Glutamatergic neuron (in vitro differentiated cells): ENCODE data around the gene GABRB3. TPM values are rescaled to one million over a fixed set of nuclear protein-coding genes. Genes with fewer than 3 reads are reported as not detected.

Experiments
- DNase-seq: peaks from one replicate; pipeline ENCODE4 v3.0.0; 2022
- H3K27ac Mint-ChIP-seq: one replicate; pipeline ENCODE4 v1.8.0; 2020; ENCODE audit warnings: mild to moderate bottlenecking, mixed read lengths, inconsistent platforms; ENCODE audit not compliant: unreplicated experiment
- H3K27me3 Mint-ChIP-seq: one replicate; pipeline ENCODE4 v1.8.0; 2020; ENCODE audit warnings: mild to moderate bottlenecking, moderate library complexity, mixed read lengths, inconsistent platforms; ENCODE audit not compliant: unreplicated experiment
- H3K36me3 Mint-ChIP-seq: one replicate; pipeline ENCODE4 v1.8.0; 2020; ENCODE audit warnings: mild to moderate bottlenecking, mixed read lengths, inconsistent platforms; ENCODE audit not compliant: unreplicated experiment
- H3K4me1 Mint-ChIP-seq: one replicate; pipeline ENCODE4 v1.8.0; 2020; ENCODE audit warnings: mild to moderate bottlenecking, low read depth, mixed read lengths, inconsistent platforms; ENCODE audit not compliant: unreplicated experiment
- H3K4me3 Mint-ChIP-seq: one replicate; pipeline ENCODE4 v1.8.0; 2020; ENCODE audit warnings: mild to moderate bottlenecking, mixed read lengths, inconsistent platforms; ENCODE audit not compliant: unreplicated experiment
- H3K9me3 Mint-ChIP-seq: one replicate; pipeline ENCODE4 v1.8.0; 2020; ENCODE audit warnings: mild to moderate bottlenecking, moderate library complexity, mixed read lengths, inconsistent platforms; ENCODE audit not compliant: unreplicated experiment
- total RNA-seq: library from RNA; stranded (reverse); fragmentation: NEBNext Ultra II Directional; extraction: Animal tissue kit (Norgen Biotek cat#: 25700); gene quantifications from one replicate; pipeline ENCODE4 v1.2.1, GENCODE V29; 2021; ENCODE audit not compliant: unreplicated experiment
- TF ChIP-seq, protein P1 (sequence below): fragments of 200-600 bp; sonication (generic); IDR thresholded peaks from one replicate; pipeline ENCODE4 v1.5.0; 2021; ENCODE audit not compliant: partially characterized antibody, unreplicated experiment

GABRB3 gene
- total RNA-seq, 1 donor from 2014 or later, result 287 TPM

- DNase-seq, result no peak
- TF ChIP-seq, protein P1, sequence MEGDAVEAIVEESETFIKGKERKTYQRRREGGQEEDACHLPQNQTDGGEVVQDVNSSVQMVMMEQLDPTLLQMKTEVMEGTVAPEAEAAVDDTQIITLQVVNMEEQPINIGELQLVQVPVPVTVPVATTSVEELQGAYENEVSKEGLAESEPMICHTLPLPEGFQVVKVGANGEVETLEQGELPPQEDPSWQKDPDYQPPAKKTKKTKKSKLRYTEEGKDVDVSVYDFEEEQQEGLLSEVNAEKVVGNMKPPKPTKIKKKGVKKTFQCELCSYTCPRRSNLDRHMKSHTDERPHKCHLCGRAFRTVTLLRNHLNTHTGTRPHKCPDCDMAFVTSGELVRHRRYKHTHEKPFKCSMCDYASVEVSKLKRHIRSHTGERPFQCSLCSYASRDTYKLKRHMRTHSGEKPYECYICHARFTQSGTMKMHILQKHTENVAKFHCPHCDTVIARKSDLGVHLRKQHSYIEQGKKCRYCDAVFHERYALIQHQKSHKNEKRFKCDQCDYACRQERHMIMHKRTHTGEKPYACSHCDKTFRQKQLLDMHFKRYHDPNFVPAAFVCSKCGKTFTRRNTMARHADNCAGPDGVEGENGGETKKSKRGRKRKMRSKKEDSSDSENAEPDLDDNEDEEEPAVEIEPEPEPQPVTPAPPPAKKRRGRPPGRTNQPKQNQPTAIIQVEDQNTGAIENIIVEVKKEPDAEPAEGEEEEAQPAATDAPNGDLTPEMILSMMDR, result no peak
- Mint-ChIP-seq H3K36me3 (no peaks in the 10 kb centered on the region), H3K4me3 (no peak overlapping the region), H3K4me1 (peaks cover 45% of the 10 kb centered on the region), H3K27ac (no peak overlapping the region), H3K27me3 (peaks cover 2% of the 10 kb centered on the region), H3K9me3 (peaks cover 3% of the 10 kb centered on the region)
Measured at GRCh38 chr15:26665957-26666791, 106.7 kb downstream of the GABRB3 start.

DNA sequence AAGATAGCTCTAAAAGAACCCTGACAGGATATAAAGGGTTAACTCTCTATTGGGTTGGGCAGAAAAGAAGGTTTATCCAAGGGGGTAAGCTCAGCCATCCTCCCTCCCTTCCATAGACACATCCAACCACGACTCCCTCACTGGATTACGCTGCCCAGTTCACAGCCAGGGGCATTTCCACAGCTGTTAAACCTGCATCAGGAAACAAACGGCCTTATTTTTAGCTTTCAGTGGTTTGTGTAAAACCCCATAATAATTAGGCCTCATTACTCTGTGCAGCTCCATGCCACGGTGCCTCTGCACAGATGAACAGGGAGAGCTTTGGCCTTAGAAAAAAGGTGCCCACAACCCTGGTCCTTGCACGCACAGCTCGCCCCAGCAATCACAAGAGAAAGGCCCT lies 110.6 kb downstream of the GABRB3 start:
- Mint-ChIP-seq H3K36me3 (no peaks in the 10 kb centered on the region), H3K27me3 (peaks cover 2% of the 10 kb centered on the region), H3K27ac (peak overlapping the region; percentile 67), H3K4me3 (peak overlapping the region; percentile 32), H3K4me1 (peaks cover 36% of the 10 kb centered on the region), H3K9me3 (no peaks in the 10 kb centered on the region)
- DNase-seq, result no peak
- TF ChIP-seq, protein P1, result no peak

- H3K9me3 Mint-ChIP-seq, result no peaks in the 10 kb centered on the region
- DNase-seq, result no peak
- H3K27me3 Mint-ChIP-seq, result peaks cover 2% of the 10 kb centered on the region
- H3K27ac Mint-ChIP-seq, result no peak overlapping the region
- H3K4me1 Mint-ChIP-seq, result peaks cover 42% of the 10 kb centered on the region
- no peaks in the 10 kb centered on the region for H3K36me3 Mint-ChIP-seq
- TF ChIP-seq, protein P1, result no peak
- no peak overlapping the region for H3K4me3 Mint-ChIP-seq
Measured at GRCh38 chr15:26661748-26662147, 111.1 kb downstream of the GABRB3 start.

- H3K27me3 Mint-ChIP-seq, result peaks cover 2% of the 10 kb centered on the region
- no peak overlapping the region for H3K27ac Mint-ChIP-seq
- TF ChIP-seq, protein P1, result no peak
- no peak overlapping the region for H3K4me3 Mint-ChIP-seq
- no peaks in the 10 kb centered on the region for H3K9me3 Mint-ChIP-seq
- H3K36me3 Mint-ChIP-seq, result no peaks in the 10 kb centered on the region
- DNase-seq, result no peak
- peaks cover 44% of the 10 kb centered on the region for H3K4me1 Mint-ChIP-seq
Measured at GRCh38 chr15:26661107-26661506, 111.8 kb downstream of the GABRB3 start.

DNA sequence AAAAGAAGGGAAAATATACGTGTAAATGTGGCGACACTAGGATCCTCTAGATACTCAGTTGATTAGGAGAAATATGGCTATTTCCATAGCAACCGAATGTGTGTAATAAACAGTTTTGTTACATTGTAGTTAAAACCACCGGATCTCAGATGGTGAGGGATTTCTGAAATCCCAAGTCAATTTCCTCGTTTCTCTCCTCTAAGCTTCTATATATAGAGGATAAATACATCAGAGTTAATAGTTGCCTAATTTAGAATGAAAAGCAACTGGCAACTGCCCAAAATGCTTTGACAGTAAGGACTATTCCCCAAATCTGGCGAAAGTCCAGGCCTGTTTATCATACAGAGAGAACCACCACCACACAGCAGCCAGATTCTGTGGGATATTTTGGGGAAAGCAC lies 112.6 kb downstream of the GABRB3 start:
- TF ChIP-seq, protein P1, result no peak
- DNase-seq, result no peak
- no peaks in the 10 kb centered on the region for H3K9me3 Mint-ChIP-seq
- no peak overlapping the region for H3K27ac Mint-ChIP-seq
- H3K36me3 Mint-ChIP-seq, result no peaks in the 10 kb centered on the region
- no peak overlapping the region for H3K4me3 Mint-ChIP-seq
- H3K27me3 Mint-ChIP-seq, result peaks cover 2% of the 10 kb centered on the region
- peaks cover 40% of the 10 kb centered on the region for H3K4me1 Mint-ChIP-seq
